Keratinocyte (primary cell): ENCODE data around the gene CTCFL.

Experiments used
- CTCF ChIP-seq, 3 experiments: IDR thresholded peaks in 1 of 3; conservative IDR thresholded peaks in 1 of 3; optimal IDR thresholded peaks in 1 of 3; 2 replicates in 2 of 3; 3 replicates in 1 of 3; pipeline versions ENCODE3 to v1.5.1; 2011; ENCODE audit warnings: low read length in 3 of 3, mild to moderate bottlenecking in 3 of 3, moderate library complexity in 2 of 3, control low read depth in 1 of 3, inconsistent platforms in 1 of 3; ENCODE audit not compliant: insufficient read depth in 2 of 3; ENCODE audit errors: extremely low read depth in 1 of 3
- EZH2 ChIP-seq: IDR thresholded peaks from one replicate; pipeline ENCODE4 v1.6.1; 2012; ENCODE audit warnings: inconsistent platforms, mild to moderate bottlenecking, low read length, moderate library complexity

GRCh38 chr20:57500235-57500634 lies 24.7 kb downstream of the CTCFL start:
- TF ChIP-seq CTCF (optimal IDR thresholded peaks at IDR 0.05 in 1 of 3, IDR thresholded peaks at IDR 0.05 in 1 of 3, conservative IDR thresholded peaks at IDR 0.05 in 1 of 3; ENCODE audit: extremely low read depth in 1 of 3, insufficient read depth in 2 of 3, low read length in 3 of 3) (no peak), EZH2 (no peak)
